Measurements from ENCODE around the gene SOCS4.
"Not testable (repeated sequence)": the region's sequence is repeated elsewhere in the genome, so short reads cannot be mapped to it uniquely, and the experiment has no call there.

Gene SOCS4

DNA sequence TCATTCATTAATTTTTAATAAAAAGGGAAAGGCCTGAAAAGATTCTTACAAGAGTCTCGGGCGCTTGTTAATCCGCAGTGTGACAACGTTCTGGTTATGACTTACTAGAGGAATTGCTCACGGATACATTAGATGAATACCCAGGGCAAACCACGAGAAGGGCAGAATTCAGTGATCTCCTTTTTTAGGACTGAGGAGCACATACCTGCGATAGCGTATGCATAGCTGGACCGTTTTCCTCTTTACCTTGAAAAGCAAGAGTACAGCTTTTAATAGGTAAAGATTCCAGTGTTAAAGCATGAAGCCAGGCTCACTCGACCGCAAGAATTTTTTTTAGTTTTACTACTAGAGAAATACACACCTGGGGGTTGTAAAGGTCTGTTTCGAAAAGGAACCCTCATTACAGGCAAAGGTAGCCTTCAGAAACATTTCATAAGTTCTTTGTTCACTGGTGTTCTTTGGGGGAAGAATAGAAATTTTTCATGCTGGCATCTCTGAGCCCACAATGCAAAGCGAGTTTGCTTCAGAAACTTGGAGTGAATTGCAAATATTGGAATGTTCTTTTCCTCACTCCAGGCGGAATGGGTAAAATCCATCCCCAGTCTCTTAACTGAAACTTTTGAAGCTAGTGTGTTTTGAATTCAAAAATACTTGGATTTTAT, 25.4 kb downstream of the SOCS4 start:
- DNase-seq, result no peak

DNA sequence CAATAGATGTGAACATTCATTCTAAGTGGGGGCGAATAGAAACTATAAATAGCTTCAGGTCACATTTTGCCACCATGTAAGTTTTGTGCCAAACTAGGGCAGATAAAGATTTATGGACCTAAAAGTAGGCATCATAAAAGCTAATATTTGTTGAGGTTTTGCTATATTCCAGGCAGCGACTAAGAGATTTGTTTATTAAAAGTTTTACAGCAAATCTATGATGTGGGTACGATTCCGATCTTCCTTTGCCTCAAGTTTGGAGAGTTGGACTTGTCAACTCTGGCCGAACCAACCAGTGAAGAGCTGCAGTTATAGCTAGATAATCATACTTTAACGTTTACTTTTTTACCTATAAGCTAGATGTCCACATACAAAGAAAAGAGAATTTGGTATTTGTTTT, 26.0 kb downstream of the SOCS4 start:
- DNase-seq, result no peak

DNA sequence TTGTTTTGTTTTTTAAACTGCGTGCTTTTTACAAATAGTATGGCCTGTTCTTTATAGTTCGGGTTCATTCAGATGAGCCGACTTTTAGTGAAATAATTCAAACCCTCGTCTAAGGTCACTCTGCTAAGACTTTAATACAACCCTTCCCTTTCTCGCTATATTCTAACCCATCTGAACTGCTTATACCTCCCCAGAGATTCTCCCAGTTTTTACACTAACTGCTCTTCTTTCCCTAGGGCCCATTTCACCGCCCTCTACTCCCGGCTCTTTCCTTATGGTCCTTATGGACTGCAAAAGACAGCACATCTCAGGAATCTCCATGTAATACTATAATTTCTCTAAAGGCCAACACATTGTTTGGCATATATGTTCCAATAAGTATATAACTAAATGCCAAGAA, 26.5 kb downstream of the SOCS4 start:
- no peak for DNase-seq

DNA sequence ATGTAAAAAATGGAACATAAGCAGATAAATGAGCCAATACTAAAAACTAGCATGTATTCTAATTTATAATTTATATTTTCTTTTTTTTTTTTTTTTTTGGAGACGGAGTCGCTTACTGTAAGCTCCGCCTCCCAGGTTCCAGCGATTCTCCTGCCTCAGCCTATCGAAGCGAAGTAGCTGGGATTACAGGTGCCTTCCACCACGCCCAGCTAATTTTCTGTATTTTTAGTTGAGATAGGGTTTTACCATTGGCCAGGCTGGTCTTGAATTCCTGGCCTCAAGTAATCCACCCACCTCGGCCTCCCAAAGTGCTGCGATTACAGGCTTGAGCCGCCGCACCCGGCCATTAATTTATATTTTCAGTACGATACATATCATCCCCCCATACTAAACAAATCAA, 27.1 kb downstream of the SOCS4 start:
- no peak for DNase-seq

DNA sequence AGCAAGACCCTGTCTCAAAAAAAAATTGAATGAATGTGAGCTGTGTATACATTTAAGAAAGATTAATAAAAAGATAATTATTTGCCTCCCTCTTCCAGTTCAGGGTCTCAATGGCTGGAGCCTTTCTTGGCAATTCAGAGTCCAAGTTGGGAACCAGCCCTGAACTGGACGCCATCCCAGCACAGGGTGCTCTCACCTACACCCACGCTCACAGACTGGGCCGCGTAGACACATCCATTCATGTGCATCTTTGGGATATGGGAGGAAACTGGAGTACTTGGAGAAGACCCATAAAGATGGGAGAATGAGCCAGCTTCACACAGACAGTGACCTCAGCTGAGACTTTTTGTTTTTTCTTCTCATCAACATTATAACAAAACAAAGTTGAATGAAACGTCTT, 30.9 kb downstream of the SOCS4 start:
- DNase-seq, result no peak

DNA sequence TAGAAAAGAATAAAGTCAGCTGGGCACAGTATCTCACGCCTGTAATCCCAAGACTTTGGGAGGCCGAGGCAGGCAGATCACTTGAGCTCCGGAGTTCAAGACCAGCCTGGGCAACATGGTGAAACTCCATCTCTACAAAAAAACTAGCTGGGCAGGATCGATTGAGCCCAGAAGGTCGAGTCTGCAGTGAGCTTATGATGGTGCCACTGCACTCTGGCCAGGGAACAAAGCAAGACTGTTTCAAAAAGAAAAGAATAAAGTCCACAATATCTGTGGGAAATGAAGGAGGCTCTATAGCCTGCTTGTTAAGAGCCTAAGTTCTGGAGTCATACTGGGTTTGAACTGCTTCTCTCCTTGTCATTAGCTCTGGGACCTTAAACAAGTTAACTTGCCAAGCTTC, 32.3 kb downstream of the SOCS4 start:
- DNase-seq, result no peak

DNA sequence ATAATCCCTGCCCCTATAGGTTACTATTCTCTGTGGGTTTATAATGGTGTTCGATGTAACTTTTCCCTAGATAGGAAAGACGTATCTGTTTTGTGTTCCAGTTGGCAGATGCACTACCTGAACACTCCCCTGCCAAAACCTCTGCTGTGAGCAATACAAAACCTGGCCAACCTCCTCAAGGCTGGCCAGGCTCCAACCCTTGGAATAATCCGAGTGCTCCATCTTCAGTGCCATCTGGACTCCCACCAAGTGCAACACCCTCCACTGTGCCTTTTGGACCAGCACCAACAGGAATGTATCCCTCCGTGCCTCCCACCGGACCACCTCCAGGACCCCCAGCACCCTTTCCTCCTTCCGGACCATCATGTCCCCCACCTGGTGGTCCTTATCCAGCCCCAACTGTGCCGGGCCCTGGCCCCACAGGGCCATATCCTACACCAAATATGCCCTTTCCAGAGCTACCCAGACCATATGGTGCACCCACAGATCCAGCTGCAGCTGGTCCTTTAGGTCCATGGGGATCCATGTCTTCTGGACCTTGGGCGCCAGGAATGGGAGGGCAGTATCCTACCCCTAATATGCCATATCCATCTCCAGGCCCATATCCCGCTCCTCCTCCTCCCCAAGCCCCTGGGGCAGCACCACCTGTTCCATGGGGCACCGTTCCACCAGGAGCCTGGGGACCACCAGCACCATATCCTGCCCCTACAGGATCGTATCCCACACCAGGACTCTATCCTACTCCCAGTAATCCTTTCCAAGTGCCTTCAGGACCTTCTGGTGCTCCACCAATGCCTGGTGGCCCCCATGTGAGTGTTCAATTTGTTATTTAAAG, 35.7 kb downstream of the SOCS4 start:
- DNase-seq, result no peak

DNA sequence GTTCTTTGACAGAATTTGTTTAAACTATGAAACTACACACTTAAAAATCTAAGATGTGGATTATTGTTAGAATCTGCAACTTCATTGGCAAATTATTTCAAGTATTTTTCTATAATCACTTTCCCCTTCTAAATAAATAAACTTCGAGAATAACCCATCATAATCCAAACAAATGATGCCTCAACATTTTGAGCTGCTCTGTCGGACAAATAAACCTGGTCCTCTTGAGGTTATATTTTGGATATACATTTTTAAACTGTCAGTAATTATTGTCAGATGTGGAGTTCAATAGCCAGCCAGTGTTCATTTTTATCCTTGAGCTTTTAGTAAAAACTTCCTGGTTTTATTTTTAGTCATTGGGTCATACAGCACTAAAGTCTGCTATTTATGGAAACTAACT, 37.9 kb downstream of the SOCS4 start:
- not testable (repeated sequence) for DNase-seq

DNA sequence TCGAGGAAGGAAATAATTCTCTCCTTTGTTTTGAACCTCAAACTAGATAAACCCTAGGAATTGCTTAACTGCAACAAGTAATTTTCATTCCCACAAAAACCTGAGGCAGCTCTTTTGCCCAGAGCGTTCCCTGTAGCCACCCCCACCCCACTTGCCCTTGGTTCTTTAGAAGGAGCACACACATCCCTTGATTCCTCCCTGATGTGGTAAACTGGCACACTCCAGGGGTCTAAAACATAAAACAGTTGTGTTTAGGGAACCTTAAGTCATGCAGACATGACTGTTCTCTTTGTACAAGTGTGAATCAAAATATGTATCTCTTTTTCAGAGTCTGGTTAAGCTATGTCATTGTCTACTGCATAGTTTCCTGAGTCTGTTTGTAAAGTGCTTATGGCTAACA, 38.4 kb downstream of the SOCS4 start:
- no peak for DNase-seq

DNA sequence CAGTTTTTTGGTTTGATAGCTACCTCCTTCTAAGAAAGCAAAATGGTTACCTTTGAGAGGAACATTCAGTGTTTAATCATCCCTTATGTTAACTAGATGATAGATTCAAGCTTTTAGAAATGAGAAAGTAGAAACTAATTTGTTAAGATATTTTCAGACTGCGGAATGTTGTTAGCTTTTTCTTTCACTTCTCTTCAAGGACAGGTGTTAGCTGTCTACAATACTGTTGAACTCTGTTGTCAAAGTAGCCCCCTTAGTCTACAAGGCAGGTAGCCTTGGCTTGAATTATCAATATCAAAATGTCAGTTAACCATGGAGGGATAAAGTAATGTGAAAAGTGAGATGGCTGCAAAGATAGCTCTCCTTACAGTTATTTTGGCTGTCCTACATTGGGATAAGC, 39.2 kb downstream of the SOCS4 start:
- no peak for DNase-seq

DNA sequence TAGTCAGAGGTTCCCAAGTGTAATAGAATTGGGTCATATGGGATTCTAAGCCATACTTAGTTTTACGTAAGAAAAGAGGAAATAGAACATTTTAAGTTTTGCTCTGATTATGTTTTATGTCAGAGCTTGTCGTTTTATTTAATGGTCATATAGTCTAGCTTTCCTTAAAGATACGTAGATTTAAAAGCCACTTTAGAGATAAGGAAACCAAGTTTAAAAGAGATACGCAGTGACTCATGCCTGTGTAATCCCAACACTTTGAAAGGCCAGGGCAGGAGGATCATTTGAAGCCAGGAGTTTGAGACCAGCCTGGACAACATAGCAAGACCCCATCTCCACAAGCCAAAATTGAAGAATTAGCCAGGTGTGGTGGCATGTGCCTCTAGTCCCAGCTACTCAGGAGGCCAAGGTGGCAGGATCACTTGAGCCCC, 44.0 kb downstream of the SOCS4 start:
- no peak for DNase-seq

DNA sequence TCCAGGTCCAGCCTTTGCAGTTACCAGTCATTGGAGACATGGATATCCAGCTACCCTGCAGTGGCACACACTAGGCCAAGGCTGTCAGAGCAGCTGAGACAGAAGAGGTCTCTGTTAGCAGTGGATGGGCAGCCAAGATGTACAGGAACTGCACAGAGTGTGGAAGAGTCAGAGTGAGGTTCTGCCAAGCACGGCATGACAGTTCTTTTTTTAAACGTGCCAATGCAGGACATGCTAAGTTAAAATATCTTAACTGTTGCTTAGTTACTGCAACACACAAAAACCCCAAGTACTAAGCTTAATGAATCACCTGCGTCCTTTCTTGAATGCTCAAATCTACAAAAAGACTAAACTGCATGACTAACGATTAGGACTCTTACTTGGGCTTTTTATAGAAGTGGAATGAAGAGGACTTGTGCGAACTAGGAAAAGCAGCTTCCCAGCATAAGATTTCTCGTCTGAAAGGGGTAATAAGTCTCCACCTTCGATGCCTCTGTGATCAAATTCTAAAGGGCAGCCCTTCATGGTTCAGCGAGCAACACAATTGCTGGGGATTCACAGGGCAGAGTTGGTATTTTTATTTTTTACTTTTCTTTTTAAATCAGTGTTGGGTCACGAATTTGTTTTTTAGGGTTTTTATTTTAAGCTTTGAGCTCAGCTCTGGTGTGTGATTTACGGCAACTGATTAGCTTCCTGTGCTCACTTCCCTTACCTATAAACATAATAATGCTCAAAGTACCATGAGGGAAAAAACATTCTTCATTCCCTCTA, 45.0 kb downstream of the SOCS4 start:
- DNase-seq, result no peak

DNA sequence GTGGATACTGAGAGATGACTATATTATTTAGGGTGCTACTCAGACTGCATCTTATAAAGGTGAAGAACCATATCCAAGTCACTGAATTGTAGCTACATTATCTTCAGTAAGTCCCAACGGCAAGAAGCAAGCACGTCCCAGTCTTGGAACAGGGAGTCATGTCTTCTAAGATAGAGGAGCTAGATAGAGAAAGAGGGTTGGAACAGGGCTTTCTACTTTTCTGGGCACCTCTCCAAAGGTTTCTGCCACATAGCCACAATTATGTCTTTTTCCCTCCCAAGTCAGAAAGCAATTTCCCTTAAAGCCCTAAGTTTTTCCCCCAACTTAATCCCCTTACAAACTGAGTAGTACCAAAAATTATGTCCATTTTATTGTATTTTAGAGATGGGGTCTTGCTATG, 46.8 kb downstream of the SOCS4 start:
- no peak for DNase-seq

DNA sequence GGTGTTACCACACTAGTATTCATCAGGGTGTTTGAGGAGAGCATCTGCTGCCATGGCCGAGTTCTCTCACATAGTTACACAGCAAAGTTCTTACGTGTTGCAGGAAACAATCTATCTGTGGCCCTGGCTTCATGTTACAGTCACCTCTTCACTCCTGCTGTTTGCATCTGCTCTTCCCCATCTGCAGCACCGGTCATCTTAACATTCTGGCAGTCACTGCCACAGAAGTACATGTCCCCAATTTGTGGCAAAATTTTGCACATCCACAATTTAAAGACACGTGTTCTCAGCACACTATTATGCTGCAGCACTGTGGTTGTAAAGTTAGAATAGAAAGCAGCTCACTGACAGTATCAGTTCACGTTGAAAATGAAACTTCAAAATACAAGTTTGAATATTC, 47.6 kb downstream of the SOCS4 start:
- DNase-seq, result no peak

DNA sequence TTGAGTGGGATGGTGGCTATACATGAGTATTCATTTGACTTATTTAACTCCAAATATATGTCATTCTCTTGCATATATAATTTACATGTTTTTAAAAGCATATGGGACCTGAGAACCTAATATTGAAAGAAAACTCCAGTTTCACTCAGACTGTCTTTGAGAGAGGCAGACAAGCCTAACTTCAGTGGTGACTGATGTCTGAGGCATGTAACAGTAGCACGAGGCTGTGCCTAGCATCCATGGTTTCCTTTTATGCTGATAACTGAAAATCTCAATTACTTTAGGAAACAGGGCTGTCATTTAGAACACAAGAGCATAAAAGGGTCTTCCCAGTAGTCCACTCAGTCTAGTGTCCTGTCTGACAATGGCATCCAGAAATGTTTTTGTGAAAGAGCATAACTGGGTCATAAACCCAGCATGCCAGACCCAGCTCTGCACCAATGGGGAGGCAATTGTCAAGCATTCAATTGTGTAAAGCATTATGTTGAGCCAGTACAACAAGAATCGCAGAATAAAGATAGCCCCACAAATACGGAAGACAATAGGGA, 48.7 kb downstream of the SOCS4 start:
- no peak for DNase-seq

DNA sequence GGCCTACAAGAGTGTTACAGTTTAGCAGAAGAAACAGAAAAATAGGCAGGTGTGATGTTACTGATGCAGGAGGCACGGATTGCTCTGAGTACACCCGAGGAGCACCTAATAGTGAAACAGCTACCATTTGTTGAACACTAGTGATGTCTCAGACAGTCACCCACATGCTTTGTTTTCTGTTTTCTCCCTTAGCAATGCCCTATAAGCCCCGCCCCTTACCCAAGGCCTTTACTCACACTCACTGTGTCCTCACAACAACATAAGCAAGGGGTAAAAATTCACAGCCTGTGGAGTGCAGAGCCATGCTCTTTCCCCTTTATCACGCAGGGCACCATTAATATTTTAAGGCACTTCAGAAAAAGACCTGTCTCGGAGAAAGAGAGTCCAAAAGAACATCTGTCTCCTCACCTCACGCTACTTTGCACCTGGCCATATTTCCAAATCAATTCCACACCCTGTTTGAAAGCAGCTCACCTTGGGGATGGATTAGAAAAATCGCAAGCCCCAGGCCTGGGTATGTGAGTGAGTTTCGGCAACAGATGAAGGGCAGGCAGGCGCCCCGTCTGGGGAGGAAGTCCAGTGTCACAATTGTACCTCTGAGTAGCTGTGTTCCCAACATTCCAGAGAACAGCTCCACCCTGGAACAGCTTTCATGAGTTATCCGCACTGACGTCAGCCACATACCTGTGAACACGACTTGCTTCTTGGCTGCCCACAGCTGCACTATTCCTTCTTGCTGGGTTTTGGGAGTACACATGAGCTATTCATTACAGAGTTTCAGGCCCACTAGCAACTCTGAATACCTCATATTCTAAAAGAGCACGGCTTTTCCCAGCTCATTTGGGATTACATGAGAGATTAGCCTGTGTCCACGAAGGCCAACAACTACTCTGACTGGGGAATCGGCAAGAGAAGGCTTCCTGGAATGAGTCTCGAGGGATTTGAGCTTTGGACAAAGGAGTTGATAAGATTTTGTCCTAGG, 50.4 kb downstream of the SOCS4 start:
- no peak for DNase-seq

DNA sequence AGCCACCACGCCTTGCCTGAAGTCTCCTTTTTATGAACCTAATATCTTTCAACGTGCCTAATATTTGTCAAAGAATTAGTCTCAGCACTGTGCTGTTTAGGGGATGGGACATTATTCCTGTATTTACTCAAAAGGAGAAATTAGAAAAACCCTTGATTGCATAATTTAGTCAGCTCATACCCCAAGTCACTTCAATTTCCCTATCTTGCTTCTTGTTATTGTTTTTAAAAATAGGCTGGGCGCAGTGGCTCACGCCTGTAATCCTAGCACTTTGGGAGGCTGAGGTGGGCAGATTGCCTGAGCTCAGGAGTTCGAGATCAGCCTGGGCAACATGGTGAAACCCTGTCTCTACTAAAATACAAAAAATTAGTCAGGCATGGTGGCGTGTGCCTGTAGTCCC, 52.9 kb downstream of the SOCS4 start:
- DNase-seq, result not testable (repeated sequence)

DNA sequence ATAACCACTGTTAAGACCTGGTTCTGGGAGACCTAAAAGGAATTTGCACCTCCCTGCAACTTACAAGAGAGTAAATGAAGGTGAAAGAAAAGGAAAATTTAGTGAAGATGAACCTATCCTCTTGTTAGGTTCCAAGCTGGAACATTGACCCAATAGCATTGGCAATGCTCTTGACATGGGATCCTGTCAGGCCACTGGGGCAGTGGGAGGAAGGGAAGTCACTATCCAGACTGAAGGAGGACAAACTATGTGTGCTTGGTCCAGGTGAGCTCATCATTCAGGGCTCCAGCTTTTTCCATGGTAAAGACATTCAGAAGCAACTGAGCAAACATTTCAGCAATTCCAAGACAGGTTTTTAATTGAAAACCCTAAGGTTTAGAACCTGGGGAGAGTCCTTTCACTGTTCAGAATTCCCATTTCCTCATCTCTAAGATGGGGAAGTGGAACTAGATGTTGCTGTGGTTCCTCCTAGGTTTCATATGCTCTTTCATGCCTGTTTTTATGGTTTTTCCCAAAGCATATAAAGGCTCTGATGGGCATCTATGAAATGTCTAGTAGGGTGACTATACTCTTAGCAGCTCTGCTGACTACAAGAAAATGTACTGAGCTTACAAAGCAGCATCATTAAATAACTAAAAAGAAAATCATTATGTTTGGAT, 57.5 kb downstream of the SOCS4 start:
- no peak for DNase-seq

DNA sequence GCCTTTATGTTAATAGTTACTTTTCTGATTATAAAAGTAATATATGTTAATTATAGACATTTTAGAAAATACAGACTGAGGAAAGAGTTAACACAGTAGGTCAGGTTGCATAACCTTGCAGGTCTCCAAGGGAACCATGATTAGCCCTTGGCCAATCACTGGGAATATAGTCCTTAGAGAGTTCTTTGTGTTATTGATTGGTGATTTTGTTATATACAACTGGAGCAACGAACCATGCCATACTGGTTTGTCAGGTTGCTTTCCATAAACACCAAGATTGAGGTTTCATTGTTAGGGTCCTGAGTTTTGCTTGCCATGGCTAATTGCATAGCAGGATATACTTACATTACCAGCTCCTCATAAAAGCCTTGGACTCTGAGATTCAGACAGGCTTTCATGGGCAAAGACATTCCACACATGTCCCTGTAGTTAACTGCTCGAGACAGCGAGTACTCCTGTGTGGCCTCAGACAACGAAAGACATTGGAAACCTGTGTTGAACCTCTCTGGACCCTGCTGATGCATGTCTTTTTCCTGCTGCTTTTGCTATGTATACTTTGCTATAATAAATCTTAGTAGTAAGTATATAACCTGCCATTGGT, 58.1 kb downstream of the SOCS4 start:
- DNase-seq, result no peak

DNA sequence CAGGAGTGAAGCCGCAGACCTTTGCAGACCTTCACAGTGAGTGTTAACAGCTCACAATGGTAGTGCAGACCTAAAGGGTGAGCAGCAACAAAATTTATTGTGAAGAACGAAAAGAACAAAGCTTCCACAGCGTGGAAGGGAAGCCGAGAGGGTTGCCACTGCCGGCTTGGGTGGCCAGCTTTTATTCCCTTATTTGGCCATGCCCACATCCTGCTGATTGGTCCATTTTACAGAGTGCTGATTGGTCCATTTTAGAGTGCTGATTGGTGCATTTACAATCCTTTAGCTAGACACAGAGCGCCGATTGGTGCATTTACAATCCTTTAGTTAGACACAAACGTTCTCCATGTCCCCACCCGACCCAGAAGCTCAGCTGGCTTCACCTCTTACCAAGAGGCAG, 59.9 kb downstream of the SOCS4 start:
- no peak for DNase-seq

DNA sequence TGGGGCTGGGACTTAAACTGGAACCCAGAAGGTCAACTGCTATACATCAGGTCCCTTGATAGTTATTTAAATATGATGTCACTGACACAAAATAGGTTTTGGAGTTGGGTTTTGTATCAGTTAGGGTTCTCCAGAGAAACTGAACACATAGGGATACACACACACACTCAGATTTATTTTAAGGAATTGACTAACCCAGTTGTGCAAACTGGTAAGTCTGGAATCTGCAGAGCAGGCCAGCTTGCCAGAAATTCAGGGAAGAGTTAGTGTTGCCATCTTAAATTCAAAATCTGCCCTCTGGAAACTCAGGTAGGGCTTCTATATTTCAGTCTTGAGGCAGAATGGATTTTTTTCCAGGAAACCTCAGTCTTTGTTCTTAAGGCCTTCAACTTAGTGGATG, 61.3 kb downstream of the SOCS4 start:
- no peak for DNase-seq
